ENCODE measurements around the gene RTL1.

DNA sequence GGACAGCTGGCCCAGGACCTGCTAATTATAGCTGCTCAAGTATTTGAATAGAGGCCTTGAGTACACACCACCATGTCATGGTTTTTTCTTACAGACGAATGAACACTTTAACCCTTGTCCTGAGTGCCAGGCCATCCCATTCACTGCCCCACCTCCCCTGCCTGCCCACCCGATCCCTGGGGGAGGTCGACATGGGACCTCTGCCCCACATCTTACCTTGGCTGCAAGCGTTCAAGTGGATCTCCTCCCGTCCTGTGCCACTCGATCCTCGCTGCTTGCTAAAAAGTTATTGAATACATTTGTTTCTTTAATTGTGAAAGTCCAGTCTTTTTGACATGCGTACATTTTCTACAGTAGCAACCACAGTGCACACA lies 10.3 kb downstream of the RTL1 start:
- TF ChIP-seq GATA2 (IDR thresholded peaks at IDR 0.05; ENCODE audit: low read depth, low read length) (no peak), GATA3 (IDR thresholded peaks at IDR 0.05; ENCODE audit: low read depth, low read length) (no peak)

Measured in SH-SY5Y (cell line).